Measurements from ENCODE around the gene CREB3L2.
"Not testable (repeated sequence)": the region's sequence is repeated elsewhere in the genome, so short reads cannot be mapped to it uniquely, and the experiment has no call there.

The CREB3L2 gene

DNA sequence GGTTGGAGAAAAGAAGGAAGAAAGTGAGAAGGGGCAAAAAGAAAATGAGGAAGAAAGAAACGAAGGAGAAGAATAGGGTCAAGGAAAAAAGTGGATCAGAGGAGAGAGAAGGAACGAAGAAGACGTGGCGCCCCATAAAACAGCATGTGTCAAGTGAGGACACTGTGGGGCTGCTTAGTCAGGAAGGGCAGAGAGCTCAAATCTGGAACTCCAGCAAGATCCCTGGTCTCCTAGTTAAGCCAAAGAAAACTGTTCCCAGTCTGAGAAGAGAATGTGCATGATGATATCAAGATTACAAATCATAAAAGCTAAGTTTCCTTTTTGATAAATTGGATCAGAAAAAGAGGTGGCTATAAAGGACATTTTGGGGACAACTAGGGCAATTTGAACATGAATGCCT, 33.0 kb downstream of the CREB3L2 start:
- DNase-seq (ENCODE audit: low read depth in 2 of 2): no peak

DNA sequence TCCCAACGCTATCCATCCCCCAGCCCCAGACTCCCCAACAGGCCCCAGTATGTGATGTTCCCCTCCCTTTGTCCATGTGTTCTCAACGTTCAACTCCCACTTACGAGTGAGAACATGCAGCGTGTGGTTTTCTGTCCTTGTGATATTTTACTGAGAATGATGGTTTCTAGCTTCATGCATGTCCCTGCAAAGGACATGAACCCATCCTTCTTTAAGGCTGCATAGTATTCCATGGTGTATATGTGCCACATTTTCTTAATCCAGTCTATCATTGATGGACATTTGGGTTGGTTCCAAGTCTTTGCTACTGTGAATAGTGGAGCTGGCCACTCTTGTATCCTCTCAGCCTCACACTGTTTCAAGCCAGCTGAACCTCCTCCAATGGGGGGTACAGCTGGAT, 33.5 kb downstream of the CREB3L2 start:
- not testable (repeated sequence) for DNase-seq (ENCODE audit: low read depth in 2 of 2)

DNA sequence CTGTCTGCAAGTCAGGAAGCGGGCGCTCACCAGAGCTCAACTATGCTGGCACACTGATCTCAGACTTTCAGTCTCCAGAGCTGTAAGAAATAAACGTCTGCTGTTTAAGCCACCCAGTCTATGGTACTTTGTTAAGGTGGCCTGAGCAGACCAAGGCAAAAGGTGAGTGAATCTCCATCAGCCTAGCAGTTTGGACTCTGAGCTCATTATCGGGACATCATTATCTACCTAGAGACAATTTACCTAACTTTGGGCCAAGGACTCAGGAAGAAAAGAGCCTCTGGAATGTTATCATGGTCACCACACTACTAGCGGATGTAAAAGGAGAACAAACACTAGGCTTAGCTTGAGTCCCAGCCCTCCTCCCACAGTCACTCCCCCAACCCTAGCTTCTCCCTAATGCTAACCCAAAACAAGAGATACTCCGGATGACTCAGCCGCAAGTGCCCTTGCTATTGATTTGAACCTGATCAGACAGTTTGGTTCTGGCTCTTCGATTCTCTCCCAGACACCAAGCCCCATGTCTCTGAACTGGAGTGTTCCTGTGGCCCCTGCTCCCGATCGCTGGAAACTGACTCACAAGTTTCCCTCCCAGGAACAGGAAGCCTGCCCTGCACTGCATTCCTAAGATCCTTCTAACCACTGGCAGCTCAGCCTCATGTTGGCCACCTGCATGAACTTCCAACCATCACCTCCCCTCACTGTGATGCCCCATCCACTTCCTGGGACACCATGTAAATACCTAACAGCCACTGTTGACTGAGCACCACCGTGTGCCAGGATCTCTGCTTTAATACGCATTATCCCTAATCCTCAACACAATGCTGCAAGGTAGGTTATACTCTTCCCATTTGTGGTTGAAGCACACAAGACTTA, 34.5 kb downstream of the CREB3L2 start:
- DNase-seq (ENCODE audit: low read depth in 2 of 2): no peak

DNA sequence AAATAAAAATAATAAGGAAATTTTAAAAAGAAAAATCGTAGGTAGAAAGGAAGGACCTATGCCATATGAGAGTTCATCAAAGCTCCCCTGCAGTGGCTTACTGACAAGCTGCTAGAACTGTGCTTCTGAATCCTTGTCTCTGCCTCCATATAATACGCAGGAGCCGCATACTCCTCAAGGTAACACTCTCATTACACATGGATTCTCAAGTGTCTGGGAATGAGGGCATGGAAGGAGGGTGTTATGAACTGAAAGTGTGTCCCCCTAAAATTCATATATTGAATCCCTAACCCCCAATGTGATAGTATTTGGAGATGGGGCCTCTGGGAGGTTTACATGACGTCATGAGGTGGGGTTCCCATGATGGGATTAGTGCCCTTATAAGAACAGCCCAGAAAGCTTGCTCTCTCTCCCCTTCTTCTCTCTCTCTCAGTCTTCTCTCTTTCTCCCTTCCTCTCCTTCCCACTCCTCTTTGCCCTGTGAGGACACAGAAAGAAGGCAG, 35.2 kb downstream of the CREB3L2 start:
- DNase-seq (ENCODE audit: low read depth in 2 of 2): no peak

DNA sequence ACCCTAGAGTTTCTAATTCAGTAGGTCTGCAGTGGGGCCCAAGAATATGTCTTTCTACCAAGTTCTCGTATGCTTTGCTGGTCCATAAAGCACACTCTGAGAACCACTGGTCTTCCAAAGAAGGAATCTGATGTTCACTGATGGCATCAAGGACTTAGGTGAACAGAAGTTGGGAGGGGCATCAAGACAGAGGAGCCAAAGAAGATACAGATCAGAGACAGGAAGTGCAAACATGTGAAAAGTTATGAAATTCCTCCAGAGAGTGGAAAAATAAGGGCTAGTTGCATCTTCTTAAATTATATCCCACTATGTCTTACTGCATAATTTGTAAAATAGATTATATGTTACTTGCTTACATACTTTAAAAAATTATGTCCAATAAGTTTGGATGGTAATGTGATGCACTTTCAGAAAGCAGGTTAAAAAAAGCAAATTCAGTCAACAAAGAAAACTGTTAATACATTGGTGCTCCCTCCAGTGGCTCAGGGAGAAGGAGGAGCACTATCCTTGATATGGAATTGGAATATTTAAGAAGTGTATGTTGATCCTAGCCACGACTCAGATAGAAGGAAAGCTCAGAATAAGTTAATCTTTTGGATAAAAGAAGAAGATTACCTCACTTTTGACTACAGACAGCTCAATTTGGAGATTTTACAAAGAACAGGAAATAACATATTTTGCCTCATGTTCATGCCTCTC, 35.8 kb downstream of the CREB3L2 start:
- DNase-seq (ENCODE audit: low read depth in 2 of 2): no peak

DNA sequence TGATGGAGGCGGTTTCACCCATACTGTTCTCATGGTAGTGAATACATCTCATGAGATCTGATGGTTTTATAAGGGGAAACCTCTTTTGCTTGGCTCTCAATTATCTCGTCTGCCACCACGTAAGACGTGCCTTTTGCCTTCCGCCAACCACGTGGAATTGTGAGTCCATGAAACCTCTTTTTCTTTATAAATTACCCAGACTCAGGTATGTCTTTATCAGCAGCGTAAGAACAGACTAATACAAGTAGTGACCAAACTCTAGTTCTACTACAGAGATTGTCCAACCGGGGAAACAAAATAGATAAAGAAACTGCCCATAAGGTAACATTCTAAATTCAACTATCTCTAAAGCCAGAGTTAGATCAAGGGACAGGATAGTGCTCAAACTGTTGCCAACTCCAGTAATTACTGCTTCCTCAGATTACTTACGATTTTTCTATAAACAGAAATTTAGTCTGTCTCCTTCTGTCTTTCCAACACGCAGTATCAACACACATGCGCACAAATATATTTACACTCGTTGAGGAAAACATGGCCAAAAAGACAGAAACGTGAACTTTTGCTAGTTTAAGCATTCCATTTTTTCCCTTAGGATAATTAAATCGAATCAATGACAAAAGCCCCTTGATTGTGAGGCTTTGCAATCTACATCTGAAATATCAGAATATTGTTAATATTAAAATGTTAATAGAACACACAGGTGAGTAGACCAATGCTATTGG, 36.9 kb downstream of the CREB3L2 start:
- DNase-seq (ENCODE audit: low read depth in 2 of 2): no peak

DNA sequence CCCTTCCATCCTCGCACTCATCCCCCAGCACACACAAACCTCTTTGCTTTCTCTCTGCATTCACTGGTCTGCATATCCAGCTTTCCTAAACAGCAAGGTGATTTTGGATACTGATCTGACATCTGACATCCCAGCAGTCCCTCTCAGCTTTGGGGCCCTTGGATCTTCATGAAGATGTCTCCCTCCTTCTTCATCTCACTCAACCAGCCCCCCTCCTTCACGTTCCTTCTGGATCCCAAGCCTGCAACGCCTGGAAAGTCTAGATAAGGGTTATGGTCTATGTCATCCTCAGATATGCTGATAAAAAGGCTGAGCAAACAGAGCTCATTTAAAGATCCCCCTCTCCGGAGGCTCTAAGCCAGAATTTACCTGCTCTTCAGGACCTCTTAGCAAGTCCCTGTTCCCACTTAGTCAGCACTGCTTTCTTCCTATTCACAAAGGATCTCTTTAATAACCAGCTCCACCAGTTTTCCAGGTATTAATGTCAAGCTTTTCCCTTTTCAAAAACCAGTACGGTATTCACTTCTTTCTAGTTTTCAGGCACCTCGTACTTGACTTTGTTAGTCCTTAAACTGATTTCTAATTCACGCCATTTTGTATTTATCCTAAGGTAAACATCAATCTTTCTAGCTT, 38.9 kb downstream of the CREB3L2 start:
- no peak for DNase-seq (ENCODE audit: low read depth in 2 of 2)

DNA sequence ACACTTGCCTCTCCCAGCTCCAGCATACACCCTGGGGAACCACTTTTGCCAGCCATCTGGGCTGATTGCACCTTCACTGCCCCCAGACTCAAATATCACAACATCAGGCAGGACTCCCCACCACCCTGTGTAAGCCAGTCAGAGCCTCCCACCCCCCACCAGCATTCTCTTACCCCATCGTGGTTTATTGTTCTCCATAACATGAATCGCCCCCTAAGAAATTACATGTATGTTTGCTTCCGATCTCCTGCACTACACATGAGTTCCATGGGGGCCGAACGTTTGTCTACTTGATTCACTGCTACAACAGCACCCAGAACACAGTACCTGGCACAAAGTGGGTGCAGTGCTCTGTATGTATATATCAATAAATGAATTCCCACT, 39.4 kb downstream of the CREB3L2 start:
- DNase-seq (ENCODE audit: low read depth in 2 of 2): no peak

DNA sequence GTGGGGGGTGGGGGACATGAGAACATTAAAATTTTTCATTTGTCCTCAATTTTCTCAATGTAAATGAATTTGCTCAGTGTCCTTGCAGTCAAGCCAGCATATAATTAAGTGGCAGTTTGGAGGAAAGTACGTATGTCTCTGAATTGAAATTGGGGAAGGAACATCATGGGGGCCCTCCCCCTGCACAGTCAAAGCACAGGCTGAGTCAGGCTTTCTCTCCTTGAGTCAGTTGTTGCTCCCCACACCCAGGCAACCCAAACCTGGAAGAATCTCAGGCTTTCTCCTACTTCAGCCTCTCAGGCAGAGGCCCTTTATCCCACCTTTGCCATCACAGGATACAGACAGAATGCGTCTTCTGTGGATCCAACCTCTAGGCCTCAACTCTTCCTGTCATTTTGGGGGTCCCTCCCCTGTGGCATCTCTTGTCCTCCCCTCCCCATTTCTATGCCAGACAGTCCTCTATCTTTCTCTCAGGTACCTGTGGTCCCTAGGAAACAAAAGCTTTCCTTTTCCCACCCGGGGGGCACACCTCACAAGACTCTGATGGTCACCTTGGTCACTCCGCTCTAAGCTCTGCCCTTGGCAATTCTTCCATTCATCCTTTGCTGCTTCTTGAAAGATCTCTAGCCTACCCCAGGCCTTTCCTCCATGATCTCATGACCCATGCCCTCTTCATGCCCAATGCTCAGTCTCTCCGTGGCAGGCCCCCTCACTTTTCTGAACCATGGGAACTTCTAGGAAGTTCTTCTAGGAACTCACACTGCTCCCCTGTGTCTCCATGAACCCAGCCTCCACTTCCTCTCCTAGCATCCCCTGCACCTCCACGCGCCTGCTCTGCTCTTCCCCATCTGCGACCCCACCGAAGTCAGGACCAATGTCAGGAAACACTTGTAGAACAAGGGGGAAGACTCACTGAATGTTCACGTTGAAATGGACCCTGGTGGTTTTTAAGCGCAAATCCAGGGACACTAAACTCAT, 40.4 kb downstream of the CREB3L2 start:
- no peak for DNase-seq (ENCODE audit: low read depth in 2 of 2)

DNA sequence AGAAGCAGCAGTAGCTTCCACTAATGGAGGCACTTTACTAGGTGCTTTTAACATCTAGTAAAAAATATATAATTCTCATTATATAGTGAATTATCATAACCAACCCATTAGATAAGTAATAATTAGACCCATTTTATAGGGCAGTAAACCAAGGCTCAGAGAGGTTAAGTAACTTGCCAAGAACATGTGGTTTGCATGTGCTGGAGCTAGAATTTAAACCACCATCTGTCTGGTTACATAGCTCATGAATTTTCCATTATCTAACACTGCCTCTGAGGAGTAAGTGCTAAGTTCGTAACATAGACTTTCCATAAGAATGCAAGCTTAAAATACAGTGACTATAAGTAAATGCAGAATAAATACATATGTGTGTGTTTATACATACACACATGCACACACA, 41.9 kb downstream of the CREB3L2 start:
- DNase-seq (ENCODE audit: low read depth in 2 of 2): no peak

DNA sequence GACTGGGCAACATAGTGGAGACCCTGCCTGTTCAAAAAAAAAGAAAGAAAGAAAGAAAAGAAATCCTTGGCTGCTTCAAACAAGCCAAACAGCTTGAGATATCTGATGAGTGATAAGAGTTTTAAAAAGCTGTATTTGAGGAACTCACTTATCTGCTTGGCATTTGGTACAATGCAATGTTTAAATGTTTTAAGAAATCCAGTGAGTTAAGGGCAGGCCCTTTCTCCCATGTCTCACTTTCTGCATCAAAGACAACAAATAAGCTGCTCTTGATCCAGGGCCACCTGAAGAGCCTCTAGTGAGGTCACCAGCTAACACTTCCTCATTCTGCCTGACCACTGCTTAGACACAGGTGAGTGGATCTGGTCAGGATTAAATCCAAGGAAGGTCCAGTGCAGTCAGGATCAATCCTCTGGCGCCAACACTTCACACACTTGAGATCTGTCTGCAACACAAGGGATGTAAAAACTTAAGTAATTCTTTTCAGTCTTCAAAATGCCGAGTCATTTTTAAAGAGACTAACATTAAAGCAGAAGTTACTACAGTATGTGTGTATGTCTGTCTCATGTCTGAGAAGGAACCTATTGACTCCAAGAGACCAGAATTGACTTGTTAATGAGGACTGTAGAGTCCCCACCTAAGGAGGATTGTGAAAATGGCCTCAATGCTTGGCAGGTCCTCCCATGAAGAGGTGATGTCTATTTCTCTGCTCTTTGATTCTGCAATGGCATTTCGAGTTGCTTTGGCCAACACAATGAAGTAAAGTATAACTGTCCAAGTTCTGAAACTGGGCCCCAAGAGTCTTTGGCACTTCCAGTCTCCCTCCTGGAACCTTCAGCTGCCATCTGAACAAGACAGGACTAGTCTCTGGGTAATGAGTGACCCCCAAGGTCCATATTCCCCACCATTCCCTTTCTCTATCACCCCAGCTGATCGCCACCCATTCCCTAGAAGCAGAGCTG, 43.1 kb downstream of the CREB3L2 start:
- DNase-seq (ENCODE audit: low read depth in 2 of 2): no peak

DNA sequence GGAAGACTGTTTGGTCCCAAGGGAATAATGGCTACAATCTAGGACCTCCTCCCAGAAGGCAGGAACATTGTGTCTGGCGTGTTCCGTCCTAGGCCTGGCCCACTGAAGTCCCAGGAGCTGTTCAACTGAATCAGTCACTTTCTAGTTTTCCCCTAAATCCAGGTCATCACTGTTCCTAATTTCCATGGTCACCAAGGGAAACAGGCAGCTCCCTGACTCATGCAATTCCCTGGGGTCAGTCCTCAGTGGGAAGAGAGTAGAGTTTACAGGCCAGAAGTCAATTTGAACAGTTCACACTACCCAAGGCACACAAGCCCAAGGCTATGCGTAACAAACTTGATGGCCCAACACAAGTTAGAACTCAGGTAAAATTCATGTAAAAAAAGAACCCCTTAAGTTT, 44.0 kb downstream of the CREB3L2 start:
- no peak for DNase-seq (ENCODE audit: low read depth in 2 of 2)

DNA sequence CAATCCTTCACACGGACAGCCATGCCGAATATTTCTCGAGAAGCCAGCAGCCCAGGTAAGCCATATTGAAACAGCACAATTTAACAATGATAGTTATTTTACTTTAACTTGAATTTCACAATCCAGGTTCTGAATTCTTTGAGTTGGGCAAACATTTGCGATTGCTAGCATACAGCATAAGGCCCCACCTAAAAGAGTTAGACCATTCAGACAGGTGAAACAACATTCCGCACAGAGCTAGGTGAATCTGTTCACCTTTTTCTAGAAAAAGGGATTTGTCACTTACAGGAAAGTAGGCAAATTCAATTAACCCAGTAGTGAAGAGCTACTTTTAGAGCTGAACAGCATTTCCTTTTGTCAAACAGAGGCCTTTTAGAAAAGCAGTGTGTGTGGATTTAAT, 45.3 kb downstream of the CREB3L2 start:
- no peak for DNase-seq (ENCODE audit: low read depth in 2 of 2)

DNA sequence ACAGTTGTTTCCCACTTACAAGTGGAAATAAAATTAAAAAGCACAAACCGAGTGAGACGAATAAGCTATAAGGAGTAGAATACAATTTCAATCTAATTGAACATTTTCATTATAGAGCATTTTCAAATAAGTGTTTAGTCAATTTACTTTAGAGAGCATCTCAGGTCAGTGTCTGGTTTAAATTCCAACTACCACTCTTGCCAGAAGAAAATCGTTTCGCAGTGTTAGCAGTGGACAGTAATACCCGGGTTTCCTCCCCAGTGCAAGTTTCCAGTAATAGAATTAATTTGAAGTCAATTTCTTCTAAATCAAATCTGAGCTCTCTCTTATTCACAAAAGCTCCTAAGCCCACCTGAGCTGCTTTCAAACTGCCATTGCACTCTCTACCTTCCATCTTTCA, 45.7 kb downstream of the CREB3L2 start:
- DNase-seq (ENCODE audit: low read depth in 2 of 2): no peak

DNA sequence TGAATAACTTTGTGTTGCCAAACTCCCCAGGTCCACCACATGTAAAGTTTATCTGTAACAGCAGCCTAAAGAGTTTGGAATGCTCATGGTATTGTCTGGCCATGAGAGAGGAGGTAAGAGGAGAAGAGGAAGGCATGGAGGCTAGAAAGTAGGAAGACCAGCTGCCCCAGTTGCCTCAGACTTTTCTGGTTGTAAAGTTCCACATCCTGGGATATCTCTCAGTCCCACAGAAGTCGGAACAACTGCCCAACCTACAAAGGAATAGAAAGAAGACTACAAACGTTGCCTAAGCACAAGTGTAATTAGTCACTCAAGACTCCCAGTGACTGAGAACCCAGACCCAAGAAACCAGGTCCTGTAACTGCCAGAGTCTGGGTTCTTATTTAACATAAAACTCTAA, 47.3 kb downstream of the CREB3L2 start:
- no peak for DNase-seq (ENCODE audit: low read depth in 2 of 2)

DNA sequence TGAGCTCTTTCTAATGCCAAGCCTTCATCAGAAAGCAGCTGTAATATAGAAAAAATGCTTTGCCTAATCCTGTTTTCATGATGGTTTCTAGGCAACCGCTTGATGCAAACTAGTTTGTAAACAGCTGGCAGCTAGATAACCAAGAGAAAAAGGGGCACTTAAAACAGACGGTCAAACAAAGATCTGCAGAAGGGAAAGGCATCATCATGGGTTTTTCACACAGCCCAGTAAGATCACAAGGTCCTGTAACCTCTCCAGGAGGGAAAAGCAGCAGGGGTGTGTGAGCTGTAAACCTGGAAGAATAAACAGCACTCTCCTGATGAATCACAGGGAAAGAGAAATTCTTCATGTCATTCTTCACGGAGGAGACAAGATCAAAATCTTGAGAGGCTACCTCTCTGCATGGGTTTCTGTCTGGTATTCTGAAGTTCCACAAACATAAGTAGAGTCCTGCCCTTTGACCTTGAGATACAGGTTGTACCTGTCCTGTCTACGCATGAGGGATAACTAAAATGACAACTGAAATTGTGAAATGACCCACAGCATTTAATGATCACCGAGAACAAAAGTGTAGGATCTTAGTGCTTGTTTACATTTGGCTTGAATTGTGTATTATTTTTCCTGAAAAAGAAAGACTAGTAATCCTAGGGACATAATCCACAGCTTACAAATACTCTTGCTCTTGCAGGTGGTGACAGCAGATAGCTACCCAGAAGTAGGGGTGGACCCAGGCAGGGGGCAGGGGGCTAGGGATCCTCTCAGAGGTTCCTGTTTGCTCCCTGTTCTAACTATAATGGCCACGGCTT, 48.0 kb downstream of the CREB3L2 start:
- DNase-seq (ENCODE audit: low read depth in 2 of 2): no peak

DNA sequence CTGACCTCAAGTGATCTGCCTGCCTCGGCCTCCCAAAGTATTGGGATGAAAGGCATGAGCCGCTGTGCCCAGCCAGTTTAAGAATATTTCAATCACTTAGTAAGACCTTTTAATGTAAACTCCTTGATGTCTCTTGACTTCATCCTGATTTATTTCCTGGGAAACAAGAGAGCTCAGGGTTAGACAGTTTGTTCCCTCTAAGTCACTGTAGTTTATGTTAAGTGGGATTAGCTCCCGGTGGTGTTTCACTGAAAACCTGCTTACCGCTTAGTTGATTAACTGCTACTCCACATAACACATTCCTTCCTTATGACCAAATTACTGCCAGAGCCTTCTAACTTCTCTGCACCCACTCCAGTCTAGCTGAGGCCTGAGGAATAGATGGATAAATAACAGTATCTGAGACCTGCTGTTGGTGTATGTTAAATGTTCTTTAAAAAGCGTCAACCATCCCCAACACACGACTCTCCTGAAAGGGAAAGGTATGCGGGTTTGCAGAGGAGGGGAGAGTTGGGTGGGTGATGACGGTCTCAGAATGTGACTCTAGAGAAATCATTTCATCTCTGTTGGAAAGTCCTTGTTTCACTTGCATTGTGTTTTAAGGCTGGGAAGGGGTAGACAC, 48.7 kb downstream of the CREB3L2 start:
- no peak for DNase-seq (ENCODE audit: low read depth in 2 of 2)

DNA sequence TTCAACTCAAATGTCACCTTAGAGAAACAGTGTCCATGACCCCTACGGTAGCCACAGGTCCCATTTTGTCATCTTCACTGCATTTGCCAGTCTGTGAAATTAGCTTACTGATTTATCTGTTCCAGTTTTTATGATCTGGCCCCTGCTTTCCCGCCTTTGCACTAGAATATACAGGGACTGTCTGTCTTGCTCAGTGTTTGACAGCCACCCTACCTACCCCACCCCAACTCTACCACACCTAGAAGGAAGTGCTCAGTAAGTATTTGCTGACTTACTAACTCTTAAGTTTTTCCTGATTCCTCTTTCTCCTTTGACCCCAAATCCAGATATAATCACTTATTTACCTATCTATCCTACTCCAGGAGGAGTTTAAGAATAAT, 49.5 kb downstream of the CREB3L2 start:
- no peak for DNase-seq (ENCODE audit: low read depth in 2 of 2)

Data from stimulated activated CD4-positive, alpha-beta T cell treated with anti-CD3 and anti-CD28 coated beads, Interleukin-1b, Interleukin-23, amount 100 ng/mL, for 1 hour (primary cell).